MM.1S (cell line): Measurements from ENCODE around the gene MFSD2A.

Experiments
- CTCF ChIP-seq: fragments of 300-600 bp; sonication (generic); IDR thresholded peaks from 2 replicates; pipeline ENCODE4 v1.5.1; 2016; ENCODE audit warnings: antibody characterized with exemption, low read length, mixed read lengths
- EZH2 ChIP-seq: fragments of 300-600 bp; sonication (generic); optimal IDR thresholded peaks from 2 replicates; pipeline ENCODE3; 2017; ENCODE audit warnings: low read depth, mild to moderate bottlenecking, antibody characterized with exemption, low read length, mixed read lengths

GRCh38 chr1:39962450-39962825 is 7.5 kb downstream of the MFSD2A start:
- TF ChIP-seq EZH2 = no peak
- no peak for TF ChIP-seq CTCF
